GM18873 (cell line): ENCODE data around the gene CDH15.

Experiments used
- ATAC-seq: cut with Tn5 transposase; IDR thresholded peaks from one replicate; pipeline ENCODE4 v1.9.1; 2021; ENCODE audit warnings: mild to moderate bottlenecking, moderate library complexity, moderate number of reproducible peaks; ENCODE audit not compliant: unreplicated experiment, low FRiP score

The CDH15 gene

GRCh38 chr16:89168381-89169189 is 3.0 kb upstream of the CDH15 start:
- no peak for ATAC-seq

DNA sequence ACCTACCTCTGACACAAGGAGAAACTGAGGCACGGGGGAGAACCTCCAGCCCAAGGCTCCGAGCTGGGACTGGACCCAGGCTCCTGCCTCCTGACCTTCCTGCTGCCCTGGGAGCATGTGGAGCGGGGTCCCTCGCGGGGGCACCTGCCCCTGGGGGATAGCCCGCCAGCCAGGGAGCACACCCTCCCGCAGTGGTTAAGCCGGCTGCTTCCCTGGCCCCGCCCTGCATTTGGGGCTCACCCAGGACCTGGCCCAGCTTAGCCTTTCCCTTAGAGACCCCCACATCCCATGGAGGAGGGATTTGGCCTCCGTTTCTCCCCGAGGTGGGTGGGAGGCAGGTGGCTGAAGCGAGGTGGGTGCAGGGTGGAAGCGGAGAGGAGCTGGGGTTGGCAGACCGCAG is 1.8 kb upstream of the CDH15 start:
- no peak for ATAC-seq

- ATAC-seq: no peak
Measured at GRCh38 chr16:89170346-89171215, 967 bp upstream of the CDH15 start.

DNA sequence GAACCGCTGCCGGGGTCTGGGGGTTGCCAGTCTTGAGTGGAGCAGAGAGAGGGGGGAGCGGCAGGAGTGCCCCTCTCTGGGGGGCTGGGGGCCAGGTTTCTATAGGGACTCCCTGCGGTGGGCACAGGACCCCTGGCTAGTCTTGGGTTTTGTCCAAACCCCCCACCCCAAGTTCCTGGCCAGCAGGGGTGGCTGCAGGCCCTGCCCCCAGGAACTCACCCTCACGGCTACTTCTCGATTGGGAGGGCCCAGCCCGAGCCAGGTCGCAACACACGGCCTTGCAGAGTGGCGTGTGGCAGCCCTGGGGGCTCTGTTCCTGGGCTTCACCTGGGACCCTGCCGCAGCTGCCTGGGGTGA is 601 bp downstream of the CDH15 start:
- no peak for ATAC-seq

DNA sequence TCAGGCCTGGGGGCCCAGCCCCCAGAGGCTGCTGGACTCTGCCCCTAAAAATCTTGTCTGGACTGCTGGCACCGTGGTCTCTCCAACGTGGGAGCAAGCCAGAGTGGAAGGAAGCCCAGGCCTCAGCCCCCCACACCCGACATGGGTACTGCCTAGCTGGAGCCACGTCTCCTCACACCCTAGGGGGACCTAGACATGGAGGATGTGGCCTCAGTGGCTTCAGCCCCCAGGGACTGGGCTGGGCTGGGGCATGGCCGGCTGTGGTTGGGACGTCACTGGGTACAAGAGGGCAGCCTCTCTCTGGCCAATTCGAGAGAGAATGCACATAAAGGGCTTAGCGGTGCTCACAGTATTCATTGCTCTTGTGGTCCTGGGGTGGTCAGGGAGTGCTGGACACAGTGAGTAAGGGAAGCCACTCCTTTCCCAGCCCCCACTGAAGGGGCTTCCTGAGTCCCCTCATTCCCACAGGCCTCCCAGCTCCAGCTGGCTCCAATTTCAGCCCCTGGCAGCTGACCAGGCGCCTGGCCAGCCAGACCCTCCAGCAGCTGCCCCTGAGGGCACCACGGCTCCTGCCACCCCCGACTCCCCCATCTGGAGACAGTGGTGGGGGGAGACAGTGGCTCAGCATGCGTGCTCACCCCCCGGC is 1.1 kb downstream of the CDH15 start:
- ATAC-seq: no peak

DNA sequence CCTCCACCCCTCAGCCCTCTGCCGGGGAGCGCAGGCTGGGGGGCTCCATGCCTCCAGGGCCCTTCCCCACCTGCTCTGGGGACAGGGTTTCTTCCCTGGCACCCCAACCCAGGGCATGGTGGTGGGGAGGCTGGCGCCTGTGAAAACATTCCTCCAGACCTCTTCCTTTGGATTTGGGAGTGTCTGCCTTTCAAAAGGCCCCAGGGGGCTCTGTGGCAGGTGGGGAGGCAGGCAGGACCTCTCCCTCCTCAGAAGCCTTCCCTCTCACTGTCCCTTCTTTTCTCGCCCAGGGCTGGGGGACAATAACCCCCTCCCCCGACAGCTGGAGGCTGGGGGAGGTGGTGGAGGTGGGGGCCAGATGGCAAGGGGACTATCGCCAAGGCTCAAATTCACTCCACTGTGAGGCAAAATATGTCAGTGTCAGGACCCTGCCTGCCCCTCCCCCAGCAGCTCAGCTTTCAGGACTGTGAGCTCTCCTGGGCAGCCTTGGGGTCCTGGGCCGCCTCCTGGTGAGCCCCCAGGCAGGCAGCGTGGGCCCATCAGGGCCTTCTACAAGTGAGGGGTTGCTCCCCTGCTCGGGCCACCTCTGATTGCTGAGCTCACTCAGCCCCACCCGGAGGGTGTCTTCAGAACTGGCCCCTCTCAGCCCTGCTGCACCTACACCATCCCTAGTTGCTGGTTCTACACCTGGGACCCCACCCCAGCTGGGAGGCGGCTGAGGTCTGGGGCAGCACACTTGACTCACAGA is 1.8 kb downstream of the CDH15 start:
- no peak for ATAC-seq

DNA sequence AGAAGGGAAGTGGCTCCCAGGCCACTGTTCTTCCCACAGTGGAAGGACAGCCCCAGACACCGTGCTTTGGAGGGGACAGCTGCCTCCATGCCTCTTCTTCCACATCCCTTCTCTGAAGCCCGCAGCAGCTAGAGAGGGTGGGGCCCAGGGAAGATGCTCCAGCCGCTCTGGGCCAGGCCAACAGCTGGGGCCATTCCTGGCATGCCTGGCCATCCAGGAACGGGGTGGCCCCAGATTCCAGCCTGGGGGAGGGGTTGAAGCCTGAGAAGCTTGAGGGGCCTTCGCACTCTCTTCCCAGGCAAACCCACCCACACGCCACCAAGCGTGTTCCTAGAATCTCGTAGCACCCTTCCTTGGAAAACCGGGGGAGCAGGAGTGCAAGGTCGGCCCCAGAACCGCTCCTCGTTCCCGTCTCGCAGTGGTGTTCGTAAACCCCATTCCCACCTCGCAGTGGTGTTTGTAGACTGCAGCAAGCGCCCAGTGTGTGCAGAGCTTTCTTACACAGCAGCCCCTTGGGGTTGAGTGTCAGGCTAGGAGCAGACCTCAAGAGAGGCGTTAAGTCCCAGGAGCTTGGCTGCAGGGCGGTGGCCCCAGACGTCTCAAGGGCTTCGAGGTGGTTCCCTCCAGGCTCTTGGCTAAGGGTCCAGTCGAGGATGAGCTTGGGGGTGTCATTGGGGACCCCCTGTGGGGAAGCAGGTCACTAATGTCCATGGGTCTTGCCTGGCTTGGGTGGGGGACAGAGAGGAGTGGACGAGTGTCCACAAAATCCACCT is 2.7 kb downstream of the CDH15 start:
- ATAC-seq: no peak

GRCh38 chr16:89174877-89175276 is 3.3 kb downstream of the CDH15 start:
- ATAC-seq: no peak

GRCh38 chr16:89175280-89176146 is 4.0 kb downstream of the CDH15 start:
- ATAC-seq: no peak

- ATAC-seq: no peak
Measured at GRCh38 chr16:89176147-89176690, 4.7 kb downstream of the CDH15 start.

GRCh38 chr16:89176717-89177116 is 5.2 kb downstream of the CDH15 start:
- ATAC-seq: no peak

DNA sequence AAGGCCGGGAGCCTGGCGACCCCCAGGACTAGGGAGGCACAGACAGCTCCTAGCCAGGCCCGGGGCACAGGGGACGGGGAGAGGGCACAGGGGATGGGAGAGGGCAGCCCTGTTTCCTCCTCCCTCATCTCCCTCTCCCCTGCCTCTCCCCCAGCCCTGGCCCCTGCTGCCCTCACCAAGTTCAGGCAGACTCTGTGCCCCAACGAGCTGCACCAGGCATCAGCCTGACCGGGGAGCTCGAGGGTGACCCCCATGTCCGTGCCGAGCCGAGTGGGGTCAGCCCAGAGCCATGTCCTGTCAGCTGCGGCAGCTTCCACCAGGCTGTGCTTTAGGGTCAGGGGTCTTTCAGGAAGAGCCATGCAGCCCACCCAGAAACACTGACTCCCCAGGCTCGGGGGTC is 6.0 kb downstream of the CDH15 start:
- ATAC-seq: no peak

DNA sequence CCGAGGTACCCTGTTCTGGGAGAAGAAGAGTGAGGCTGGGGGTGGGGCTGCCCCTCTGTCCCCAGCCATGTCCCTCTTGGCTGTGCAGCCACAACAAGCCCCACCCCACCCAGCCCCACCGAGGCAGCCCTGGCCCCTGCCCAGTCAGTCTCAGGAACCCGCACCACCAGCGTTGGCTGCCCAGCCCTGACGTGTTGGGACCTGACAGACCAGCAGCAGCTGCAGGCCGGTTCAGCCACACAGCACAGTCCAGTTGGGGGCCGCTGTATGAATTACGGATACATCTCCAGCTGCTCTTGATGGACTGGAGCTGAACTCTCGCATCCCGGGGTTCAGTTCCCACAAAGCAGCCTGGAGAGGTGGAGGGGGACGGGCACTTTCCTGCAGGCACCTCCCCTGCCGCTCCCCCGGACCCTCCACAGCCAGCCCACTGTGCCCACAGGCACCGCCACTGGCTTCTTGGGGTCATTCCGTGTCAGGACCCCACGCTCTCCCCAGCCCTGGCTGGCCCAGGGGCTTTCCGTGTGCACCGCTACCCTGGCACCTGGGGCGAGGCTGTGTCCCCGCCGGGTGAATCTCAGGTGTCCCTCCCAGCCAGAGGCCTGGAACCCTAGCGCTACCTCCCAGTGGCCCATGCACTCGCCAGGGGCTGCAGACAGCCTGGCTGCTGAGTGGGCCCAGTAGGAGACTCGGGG is 7.1 kb downstream of the CDH15 start:
- ATAC-seq: no peak

- ATAC-seq: no peak
Measured at GRCh38 chr16:89179148-89179484, 7.6 kb downstream of the CDH15 start.

DNA sequence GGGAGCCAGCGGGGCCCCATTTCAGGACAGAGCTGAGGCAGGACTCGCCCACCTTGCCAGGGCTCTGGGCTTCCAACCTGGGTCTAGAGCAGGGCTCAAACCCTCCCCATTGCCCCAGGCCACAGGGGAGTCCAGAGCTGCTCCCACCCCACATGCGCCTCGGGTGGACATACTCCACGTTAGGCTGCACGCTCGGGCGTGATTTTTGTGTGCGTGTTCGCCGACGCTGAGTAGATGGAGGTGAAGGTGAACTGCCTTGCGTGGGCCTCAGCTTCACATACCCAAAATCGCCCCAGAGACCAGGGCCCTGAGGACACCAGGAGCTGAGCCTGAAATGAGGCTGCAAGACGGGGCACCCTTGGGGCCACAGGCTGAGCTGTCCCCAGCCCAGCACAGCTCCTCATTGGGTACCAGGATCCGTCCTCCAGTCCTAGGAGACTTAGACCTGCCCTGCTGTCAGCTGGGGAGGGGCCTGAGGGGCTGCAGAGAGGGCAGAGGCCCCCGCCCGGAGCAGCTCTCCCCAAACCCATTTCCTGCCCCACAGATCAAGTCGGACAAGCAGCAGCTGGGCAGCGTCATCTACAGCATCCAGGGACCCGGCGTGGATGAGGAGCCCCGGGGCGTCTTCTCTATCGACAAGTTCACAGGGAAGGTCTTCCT is 8.2 kb downstream of the CDH15 start:
- no peak for ATAC-seq

- no peak for ATAC-seq
Measured at GRCh38 chr16:89183463-89183862, 11.9 kb downstream of the CDH15 start.

- ATAC-seq: no peak
Measured at GRCh38 chr16:89183975-89184676, 12.6 kb downstream of the CDH15 start.
